Choroid plexus epithelial cell (primary cell): ENCODE results near the gene OAS3.
A peak's percentile ranks its signal among the peaks of the same experiment; 100 is the strongest.

Source experiments
- DNase-seq: peaks from one replicate; pipeline ENCODE4 v3.0.0-alpha.2; 2010; ENCODE audit warnings: low read depth
- H3K4me3 ChIP-seq: 2 replicates; pipeline ENCODE4 v1.5.1; 2011; ENCODE audit warnings: low read depth, mild to moderate bottlenecking, control low read depth, low read length, moderate library complexity
- TF ChIP-seq, protein P1 (sequence below): conservative IDR thresholded peaks from 2 replicates; pipeline ENCODE4 v1.5.1; 2011; ENCODE audit warnings: low read depth, mild to moderate bottlenecking, control low read depth, inconsistent platforms, low read length, moderate library complexity

Gene OAS3

DNA sequence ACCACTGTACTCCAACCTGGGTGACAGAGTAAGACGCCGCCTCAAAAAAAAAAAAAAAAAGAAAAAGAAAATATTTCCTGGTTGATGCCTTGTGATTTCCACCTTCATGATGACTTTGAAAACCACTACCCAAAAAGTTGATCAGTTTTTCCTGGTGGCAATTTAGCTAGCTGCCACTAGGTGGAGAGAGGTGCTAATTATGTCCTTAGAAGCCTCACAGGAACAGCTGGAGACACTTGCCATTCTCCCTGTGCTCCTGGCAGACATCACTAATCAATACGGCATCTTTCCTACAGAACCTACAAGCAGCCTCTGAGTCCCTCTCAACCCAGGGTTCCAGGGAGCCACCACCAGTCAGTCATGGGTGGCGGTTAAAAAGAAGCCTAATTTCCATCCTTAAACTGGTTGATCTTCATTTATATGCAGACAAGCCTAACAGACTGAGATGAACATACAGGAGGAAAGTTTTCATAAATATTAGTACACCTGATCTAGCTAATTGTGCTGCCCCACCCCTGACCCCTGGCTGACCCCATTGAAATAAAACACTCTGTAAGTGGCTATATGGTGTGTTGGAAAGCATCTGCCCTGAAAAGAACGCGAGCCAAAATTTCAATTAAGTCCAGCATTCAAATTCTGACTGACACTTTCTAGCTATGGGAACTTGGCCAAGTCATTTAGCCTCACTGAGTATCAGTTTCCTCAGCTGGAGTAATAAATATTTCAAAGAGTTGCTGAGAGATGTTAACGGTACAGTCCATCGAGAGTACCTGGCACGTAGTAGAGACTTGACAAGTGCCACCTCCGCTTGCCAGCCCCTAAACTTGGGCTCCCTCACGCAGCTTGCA is 37.8 kb upstream of the OAS3 start:
- DNase-seq, result peak; percentile 69
- TF ChIP-seq, protein P1, sequence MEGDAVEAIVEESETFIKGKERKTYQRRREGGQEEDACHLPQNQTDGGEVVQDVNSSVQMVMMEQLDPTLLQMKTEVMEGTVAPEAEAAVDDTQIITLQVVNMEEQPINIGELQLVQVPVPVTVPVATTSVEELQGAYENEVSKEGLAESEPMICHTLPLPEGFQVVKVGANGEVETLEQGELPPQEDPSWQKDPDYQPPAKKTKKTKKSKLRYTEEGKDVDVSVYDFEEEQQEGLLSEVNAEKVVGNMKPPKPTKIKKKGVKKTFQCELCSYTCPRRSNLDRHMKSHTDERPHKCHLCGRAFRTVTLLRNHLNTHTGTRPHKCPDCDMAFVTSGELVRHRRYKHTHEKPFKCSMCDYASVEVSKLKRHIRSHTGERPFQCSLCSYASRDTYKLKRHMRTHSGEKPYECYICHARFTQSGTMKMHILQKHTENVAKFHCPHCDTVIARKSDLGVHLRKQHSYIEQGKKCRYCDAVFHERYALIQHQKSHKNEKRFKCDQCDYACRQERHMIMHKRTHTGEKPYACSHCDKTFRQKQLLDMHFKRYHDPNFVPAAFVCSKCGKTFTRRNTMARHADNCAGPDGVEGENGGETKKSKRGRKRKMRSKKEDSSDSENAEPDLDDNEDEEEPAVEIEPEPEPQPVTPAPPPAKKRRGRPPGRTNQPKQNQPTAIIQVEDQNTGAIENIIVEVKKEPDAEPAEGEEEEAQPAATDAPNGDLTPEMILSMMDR, result peak; percentile 83
- no peak overlapping the region for H3K4me3 ChIP-seq

DNA sequence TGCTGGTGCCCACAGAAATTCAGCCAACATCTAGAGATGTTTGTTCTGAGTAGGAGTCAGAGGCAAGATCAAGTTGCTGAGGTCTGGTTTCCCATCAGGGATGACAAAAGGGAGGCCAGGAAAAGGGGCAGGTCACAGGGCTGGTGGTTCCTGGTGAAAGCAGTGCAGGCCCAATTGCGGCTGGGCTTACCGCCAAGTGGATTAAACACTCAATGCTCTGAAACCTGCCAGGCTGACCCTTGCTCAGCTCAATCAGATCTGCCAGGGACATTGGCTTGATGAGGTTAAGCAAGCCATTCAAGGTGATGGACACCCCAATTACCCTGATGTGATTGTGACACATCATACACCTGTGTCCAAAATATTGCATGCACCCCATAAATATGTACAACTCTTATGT is 37.0 kb upstream of the OAS3 start:
- TF ChIP-seq, protein P1, result no peak
- H3K4me3 ChIP-seq, result no peak overlapping the region
- DNase-seq, result no peak

DNA sequence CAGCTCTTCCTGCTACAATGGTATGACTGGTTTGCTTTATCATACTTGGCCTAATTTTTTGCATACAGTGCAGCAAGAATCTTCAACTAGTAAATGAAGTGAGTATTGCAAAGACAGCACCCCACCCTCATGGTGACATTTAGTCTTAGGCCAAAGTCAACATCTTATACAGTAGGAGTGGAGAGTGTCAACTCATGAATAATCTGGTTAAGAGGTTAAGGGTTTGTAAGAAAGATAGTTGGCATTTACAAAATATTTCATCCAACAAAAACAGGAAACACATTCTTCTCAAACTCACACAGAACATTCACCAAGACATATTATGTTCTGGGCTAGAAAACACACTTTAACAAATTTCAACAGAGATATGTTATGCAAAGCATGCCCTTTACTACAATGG is 33.7 kb upstream of the OAS3 start:
- DNase-seq, result peak; percentile 64
- TF ChIP-seq, protein P1, result no peak
- H3K4me3 ChIP-seq, result no peak overlapping the region

DNA sequence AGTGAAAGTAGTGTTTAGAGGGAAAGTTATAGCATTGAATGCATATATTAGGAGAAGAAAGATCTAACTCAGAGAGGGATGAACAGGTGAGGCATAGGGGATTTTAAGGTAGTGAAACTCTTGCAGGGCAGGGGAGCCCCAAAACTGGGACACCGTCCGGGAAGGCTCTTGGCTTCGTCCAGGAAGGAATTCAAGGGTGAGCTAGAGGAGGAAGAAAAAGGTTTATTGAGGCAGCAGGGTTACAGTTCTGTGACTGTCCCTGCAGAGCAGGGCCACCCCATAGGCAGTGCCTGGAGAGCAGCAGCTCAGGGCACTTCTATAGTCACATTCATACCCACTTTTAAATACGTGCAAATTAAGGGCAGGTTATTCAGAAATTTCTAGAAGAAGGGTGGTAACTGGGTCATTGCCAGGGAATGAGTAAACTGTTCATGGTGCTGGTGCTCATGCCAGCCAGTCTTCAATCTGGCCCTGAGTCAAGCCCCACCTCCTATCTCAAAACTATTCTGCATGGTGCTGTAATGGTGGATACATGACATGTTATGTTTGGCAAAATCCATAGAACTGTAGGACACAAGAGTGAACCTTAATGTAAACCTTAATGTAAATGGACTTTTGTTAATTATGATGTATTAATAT is 32.7 kb upstream of the OAS3 start:
- TF ChIP-seq, protein P1, result no peak
- H3K4me3 ChIP-seq, result no peak overlapping the region
- no peak for DNase-seq

DNA sequence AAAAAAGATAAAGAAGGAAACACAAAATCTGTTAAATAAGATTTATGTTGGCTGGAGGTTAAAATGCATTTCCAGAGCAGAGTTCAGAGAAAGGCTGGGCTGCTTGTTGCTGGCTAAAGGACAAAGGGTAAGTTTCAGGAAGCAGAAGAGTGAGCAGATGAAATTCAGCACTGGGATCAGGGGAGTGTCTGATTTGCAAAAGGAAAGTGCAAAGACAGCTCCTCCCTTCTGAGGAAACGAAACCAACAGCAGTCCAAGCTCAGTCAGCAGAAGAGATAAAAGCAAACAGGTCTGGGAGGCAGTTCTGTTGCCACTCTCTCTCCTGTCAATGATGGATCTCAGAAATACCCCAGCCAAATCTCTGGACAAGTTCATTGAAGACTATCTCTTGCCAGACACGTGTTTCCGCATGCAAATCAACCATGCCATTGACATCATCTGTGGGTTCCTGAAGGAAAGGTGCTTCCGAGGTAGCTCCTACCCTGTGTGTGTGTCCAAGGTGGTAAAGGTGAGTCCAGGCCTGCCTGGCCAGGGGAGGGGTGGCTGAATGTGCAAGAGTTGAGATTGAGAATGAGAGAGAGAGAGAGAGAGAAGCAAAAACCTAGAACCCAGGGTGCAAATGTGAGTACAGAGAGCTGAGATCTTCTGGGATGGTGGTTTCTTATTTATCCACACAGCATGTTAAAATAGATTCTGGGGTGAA is 31.4 kb upstream of the OAS3 start, which contains the start of gene OAS1:
TSS of gene OAS1 (plus strand) at position 251 of the 703 bp plus-strand sequence. CDS start at position 329, 78 bp downstream.
- peak; percentile 84 for DNase-seq
- TF ChIP-seq, protein P1, result no peak
- H3K4me3 ChIP-seq, result peak within 1 kb of the TSS; percentile 50

DNA sequence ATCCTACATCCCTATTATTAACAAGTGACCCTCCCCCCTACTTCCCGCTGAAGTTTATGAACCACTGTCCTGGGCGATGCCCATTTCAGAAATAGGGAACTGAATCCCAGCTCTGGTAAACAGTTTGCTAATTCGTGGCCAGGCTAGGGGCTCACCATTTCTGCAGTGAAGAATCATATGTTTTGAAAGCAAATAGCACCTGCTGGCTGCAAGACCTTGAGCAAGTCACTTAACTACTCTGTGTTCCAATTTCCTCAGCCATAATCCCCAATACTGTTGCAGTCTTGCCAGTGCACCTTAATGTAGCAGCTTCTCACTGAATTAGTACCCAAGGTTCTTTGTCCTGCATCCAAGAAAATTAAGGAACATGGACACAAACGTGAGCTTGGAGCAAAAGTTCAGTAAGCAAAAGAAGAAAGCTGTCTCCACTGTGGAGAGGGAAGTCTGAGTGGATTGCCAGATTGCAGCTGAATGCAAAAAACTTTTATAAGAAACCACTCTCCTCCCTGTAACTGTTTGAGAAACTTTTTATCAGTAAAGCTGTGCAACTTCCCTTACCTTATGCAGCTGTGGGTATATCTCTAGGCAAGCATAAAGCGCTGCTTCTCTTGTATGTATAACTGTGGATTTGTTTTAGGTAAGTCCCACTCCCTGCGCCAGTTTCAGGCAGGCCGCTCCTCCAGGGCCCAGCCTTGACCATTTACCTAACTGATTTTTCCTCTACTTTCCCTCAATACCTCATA is 30.7 kb upstream of the OAS3 start:
- H3K4me3 ChIP-seq, result peak overlapping the region; percentile 50
- DNase-seq, result no peak
- TF ChIP-seq, protein P1, result no peak
